Stimulated activated CD4-positive, alpha-beta T cell treated with anti-CD3 and anti-CD28 coated beads, Interleukin-1b, Interleukin-23, amount 100 ng/mL, for 4 hours (primary cell): ENCODE measurements around the gene KRT77.
"Not testable (repeated sequence)": the region's sequence is repeated elsewhere in the genome, so short reads cannot be mapped to it uniquely, and the experiment has no call there.

Experiments
- DNase-seq, 2 donors: peaks; one replicate each; pipeline ENCODE4 v3.0.0-alpha.2; 2020; ENCODE audit warnings: low read depth in 2 of 2

Gene KRT77

DNA sequence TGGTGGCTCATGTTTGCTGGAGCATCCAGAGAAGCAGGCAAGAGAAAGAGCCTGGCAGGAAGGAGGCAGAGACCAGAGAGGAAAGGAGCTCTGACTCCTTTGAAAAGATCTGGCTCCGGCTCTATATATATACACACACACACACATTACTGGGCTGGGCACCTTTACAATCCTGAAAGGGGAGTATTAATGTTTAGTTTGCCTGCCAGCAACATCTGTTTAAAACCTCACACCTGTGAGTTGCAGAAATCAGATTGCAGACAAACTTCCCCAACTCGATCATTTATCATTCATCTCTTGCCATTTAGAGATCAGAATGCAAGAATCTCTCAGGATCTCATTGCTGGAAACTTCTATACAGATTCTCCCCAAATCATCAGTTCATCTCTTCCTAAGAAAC is at the start of gene KRT77:
Gene KRT77, minus strand, starts transcription at position 101 of the 400 bp plus-strand sequence. Its CDS starts 90 bp downstream, at position 11.
- DNase-seq: no peak

DNA sequence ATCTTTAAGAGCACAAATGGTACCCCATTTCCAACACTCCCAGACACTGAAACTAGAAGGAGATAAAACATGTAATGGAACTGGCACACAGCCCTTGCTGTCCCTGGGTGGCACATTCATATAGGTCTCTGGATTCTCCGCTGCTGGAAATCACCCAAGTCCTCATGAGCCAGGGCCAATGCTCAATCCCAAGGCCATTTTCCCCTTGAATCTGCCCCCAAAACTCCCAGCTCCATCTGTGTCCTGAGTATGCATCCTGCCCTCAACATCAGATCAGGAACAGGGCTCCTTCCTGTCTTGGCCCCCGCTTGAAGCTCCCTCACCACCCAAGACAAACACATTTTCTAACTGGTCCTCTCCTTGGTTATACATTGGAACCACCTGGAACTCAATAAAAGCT is 49.2 kb upstream of the KRT77 start:
- no peak for DNase-seq

DNA sequence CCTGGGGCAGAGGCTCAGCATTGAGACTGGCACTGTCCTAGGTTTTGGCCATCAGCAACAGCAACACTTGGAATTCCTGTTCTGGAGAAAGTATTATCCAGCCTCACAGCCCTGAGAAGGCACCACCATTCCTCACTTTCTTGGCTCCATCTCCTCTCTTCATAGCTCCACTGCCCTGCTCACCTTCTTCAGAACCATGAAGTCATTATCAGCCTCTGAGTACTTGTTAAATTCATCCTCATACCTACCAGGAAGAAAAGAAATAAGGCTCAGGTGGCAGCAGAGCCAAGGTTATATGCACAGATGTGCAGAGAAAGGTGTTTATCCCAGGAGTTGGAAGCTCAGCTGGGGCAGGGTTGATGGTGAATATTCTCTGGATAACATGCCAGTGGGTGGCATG is 48.5 kb upstream of the KRT77 start:
- DNase-seq: no peak

DNA sequence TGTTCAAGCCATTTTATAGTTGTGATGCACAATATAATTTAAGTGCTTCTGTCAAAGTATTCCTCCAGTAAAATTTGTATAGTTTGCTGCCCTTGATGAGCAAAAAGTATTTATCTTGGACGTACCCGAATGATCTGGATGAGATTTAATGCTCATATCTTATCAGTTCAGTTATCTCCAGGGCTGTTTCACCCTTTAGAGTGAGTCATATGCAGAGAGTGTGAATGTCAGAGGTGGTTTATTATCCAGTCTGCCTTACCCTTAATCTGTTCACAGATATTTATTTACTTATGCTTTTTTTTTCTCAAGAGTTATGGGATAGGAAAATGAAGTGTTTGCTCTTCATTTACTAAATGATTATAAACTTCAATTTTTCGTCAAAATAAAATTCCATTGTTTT is 47.2 kb upstream of the KRT77 start:
- DNase-seq: not testable (repeated sequence)

DNA sequence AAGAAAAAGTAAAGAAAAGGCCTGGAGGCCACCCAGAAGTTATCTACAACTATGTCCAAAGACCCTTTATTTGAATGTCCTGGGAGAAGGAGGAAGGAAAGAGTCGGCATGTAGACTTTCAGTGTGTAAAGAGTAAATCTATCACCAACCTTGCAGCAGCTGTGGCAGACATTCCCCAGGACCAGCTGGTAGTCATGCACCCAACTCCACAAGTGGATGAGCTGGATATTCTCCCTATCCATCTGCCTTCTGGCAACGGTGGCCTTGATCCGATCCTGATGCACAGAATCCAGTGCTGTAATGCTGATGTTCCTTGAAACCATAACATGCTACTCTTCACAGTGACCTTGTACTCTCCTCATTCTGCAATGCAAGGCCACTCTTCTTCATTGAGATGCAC is 46.5 kb upstream of the KRT77 start:
- DNase-seq: no peak

DNA sequence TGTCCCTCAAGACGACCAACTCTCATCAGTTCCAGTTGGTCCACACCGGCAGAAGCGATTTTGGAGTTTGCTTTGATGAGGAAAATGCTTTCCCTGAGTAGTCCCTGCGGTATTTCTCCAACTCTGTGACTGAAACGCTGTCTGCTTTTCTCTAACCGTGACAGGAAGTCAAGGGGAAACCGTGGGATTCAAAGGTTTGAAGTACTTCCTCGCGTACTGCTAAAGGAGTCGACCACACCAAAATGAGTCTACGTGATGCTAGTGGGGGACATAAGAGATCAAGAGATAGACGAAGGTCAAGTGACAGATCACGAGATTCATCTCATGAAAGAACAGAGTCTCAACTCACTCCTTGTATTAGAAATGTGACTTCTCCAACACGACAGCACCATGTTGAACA is 45.3 kb upstream of the KRT77 start:
- no peak for DNase-seq

DNA sequence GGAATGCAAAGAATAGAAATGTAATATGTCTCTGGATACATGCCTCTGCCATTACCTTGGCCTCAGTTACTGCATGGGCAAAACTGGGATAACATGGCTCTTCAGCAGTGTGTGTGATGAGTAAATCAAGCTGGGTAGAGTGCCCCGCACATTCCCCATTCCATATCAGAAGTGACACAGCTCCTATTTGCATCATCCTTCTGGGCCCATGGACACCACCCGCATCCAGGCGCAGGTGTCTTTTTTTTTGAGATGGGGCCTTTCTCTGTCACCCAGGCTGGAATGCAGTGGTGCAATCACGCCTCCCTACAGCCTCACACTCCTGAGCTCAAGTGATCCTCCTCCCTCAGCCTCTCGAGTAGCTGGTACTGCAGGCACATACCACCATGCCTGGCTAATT is 42.2 kb upstream of the KRT77 start:
- no peak for DNase-seq

DNA sequence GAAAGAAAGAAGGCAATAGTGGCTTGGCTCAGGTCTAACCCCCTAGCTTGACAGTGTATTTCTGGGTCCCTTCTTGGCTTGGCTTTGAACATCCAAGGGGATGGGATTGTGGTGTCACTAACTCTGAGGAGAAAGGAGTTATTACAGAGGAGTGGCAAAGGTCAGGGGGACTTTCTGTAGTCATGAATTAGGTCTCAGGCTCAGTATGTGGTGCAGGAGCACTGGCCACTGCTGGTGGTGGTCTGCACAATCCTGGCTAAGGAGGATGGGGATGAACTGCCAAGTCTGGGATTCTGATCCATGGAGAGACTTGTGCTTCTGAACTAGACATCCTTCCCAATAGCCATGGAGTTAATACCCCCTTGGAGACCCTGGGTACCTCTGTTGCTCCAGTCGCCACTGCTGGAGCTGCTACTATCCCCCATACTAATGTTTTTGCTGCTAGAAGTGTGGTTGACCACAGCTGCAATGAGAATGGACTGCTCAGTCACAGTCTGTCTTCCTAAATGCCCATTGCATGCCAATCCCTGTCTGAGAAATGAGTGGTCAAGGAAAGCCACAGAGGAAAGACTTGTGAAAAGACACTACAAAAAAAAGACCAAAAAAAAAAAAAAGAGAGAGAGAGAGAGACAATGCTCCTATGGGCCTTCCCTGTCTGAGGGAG is 41.3 kb upstream of the KRT77 start:
- DNase-seq: no peak

DNA sequence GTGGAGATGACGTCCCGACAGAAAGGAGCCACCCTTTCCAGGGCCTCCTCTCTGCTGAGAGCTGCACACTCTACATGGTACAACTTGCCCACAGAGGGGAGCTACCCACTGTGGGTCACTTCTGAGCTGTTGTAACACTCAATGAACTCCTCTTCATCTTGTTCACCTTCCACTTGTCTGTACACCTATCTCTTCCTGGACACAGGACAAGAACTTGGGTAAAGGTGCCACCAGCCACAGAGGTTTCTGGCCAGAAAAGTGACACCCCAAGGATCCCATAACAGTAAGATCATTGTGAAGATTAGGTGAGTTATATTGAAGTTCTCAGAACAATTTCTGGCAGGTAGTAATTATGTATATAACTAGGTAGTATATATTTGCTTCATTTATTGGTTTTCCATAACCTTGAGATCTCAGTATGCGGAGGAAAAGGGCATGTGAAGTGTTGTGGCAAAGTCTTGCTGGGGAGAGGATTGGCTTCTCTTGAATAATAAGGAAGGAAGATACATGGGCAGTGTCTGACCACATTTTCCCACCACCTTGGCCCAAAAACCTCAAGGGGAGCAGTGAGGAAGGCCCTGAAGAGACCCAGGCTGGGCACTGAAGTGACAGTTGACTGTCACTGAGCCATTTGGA is 39.6 kb upstream of the KRT77 start:
- DNase-seq: no peak

DNA sequence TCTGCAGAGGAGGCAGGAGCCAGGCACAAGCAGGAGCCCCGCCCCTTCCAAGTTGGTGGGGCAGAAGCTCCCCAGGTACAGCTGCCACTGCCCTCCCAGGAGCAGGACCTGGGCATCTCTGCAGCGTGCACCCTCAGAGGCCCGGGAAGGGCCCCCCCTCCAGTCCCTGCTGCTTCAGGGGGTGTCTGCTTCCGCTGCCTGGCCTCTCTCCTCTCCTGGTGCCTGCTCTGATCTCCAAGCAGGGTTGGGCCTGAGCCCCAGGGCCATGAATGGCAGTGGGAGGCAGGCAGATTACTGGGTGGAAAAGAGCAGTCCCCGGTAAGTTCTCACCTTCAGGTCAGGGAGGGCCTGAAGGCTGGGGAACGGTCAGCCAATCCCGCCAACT is 38.9 kb upstream of the KRT77 start:
- DNase-seq: no peak

DNA sequence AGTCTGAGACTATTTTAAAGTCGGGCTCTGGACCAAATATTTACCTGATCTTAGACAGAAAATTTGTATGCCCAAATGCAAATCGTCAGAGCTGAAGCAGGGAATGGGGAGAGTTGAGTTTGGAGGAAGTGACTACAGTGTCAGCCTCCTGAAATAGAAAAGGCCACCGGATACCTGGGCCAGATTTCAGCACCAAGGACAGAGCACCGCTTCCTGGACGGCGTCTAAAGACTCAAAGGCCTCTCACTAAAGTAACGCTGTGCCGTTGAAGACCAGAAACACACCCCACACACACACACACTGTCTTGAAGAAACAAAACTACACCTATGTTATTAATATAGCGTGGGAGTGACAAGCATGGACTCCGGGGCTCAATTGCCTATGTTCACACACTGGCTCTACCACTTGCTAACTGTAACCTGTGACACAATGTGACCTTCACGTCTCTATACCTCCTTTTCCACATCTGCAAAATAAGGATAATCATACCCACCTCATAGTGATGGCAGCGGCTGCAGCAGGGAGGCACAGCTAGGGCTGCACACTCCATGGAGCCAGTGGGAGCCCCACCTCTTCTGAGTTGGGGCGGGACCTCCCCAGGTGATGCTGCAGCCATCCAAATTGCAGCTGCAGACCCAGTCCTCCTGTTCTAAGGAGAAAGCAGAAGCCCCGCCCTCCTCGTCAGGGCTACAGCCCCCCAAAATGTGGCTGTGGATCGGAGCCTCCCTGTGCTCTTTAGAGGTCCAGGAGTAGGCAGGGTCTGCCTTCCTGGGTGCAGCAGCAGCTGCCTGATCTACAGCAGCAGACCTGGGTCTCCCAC is 38.3 kb upstream of the KRT77 start:
- peak; percentile 32 to 50 for DNase-seq

DNA sequence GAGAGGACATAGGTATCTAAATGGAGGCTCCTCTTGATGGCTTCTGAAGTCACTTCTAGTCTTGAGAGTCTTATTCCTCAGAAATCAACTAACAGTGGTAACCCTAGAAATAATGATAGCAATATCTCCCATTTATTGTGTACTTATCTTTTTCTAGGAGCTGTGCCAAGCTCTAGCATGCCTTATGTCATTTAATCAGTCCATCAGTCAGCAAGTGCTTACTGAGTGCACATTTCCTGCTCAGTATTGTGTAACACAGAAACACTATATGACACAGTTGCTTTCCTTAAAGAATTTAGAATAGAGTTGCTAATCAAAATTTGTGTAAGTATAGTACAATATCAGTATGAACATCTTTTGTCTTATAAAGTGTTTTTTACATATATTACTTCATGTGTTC is 37.3 kb upstream of the KRT77 start:
- DNase-seq: no peak

DNA sequence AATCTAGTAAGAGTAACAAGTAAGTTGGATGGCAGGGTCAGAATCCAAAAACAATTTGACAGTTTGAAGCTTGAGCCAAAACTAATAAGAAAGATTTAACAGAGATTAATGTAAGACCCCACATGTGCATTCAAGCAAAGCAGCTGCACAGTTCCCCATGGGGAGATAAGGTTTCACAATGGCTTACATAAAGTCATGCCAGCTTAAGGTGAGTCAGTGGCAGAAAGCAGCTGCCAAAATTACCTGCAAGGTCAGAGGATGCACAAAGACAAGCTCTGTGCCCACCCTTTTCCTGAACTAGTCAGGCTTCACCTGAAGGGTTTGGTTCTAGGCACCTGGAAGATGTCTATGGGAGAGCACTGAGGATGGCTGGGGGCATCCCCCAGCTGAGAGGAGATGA is 36.6 kb upstream of the KRT77 start:
- DNase-seq: no peak

DNA sequence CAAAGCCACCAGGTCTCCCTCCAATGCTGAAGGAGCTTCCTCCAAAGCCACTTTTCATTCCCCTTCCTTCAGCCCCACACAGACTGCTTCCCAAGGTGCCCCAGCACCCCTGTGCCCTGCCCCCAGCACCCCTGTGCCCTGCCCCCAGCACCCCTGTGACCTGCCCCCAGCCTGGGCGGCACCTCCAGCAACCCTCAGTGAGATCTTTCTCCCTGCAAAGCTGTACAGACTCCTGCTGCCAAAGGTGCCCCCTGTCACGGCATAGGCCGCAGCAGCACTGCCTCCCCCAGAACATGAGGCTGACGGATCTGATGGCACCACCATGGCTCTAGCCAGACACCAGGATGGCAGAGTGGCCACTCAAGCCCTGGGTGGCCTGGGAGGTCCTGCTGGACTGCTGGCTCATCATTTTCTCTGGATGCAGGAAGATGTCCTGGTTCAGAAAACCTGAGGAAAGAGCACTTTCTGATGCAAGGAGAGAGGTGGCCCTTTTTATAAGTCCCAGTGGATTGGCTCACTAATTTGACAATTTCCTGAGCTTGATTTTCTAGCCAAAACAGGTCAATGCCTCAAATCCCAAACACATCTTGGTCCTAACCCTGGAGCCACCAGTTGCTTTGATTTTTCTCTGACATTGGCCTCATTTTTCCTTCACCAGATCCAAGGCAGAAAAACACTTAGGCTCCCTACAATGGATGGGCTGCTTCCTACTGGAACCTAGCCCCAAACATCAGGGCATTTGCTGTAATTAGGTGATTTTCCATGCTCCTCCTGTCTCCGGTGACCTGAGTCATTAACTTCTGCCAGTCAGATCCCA is 32.7 kb upstream of the KRT77 start:
- no peak for DNase-seq

DNA sequence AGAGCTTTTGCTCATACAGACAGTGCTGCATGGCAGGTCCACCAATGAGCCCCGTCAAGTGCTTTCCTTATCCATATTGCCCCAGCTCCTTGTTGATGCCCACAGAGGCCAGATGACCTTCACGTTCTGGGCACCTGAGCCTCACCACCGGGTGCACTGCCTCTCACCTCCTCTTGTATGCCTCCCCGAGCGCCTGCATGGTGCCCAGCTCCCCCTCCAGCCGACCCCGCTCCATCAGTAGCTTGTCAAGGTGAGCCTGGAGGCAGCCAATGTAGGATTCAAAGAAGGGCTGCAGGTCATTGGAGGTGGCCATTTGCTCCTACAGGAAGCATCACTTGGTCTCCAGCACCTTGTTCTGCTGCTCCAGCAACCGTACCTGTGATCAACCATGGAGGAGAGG is 31.8 kb upstream of the KRT77 start:
- DNase-seq: no peak

DNA sequence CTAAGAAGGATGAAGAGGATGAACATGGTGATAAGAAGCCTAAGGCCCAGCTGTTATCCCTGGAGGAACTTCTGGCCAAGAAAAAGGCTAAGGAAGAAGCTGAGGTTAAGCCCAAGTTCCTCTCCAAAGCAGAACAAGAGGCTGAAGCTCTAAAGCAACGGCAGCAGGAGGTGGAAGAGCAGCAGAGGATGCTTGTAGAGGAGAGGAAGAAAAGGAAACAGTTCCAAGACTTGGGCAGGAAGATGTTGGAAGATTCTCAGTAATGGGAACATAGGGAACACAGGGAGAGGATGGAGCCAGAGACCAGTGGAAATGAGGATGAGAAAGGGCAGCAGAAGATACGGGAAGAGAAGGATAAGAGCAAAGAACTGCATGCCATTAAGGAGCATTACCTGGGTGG is 27.5 kb upstream of the KRT77 start:
- DNase-seq: no peak

DNA sequence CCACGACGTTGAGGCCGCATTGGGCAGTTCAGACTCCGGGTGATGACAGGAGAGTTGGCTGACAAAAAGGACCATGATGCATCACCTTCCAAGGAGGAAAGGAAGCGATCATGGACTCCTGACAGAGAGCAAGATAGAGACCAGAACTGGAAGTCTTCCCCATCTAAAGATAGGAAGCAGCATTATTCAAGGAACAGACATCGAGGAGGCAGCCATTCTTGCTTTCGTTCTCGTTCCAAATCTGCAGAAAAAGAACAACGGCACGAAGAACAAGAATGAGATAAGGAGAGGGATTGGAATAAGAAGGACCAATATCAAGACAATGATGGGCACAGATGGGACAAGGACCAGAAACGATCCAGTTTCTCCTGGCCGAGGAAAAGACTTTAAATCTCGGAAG is 27.1 kb upstream of the KRT77 start:
- no peak for DNase-seq

DNA sequence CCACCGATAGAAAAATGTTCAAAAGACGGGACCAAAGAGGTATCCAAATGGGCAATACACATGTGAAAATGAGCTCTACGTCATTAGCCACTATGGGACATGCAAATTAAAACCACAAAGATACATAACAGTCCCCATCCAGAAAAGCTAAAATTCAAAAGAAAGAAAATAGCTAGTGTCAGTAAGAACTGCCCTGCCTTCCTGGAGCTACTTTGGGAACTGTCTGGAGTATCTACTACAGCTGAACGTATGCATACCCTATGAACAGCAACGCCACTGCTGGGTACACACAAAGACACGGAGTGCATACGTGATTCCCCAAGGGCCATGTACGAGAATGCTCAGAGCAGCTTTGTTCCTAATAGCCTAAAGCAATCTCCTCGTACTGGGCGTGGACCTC is 25.8 kb upstream of the KRT77 start:
- no peak for DNase-seq

DNA sequence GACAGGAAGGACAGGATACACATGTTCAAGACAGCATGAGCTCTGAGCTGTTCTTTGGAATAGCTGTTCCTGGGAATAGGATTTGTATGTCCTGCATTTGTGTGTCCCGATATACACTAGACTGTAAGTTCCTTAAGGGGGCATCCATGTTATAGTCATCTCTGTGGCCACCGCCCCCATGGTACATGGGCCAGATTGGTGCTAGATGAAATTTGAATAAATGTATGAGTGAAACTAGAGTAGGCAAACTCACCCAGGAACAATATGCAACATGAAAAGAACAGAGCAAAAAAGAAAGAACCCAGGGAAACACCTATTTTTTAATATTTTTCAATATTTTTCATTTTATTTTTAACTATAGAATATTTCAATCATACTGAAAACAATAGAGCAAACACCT is 25.1 kb upstream of the KRT77 start:
- no peak for DNase-seq

DNA sequence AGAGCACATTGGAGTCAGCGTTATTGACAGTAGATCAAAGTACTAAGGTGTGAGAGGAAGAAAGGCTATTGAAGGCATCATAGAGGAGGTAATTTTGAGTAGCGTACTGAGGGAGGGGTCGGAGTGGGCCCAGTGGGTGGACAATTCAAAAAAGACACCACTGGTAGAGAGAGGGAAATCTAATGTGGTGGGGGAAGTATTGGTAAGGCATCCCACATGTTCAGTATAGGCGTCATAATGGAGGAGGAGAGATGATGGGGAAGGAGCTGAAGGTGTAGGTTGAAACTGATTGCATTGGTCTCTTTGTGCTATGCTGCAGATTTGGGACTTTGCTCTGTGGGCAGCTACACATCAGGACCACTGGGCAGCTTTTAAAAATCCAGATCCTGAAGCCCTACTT is 23.7 kb upstream of the KRT77 start:
- no peak for DNase-seq

DNA sequence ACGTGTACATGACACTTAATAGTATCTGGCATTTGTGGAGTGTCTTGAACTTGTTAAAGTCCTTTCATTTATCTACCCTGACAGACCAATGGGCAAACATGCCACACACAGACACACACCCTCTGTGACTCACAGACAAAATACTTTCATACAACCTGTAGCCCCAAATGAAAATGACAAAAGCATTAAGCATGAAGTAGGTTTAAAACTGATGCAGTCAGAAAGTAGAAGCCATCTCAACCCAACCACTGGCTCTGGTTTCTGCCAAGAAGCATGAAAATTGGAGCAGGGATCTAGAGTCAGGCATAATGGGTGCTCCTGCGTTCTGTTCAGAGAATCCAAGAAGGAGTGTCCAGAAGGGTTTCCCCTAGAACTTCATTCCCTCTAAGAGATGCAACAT is 23.1 kb upstream of the KRT77 start:
- no peak for DNase-seq

DNA sequence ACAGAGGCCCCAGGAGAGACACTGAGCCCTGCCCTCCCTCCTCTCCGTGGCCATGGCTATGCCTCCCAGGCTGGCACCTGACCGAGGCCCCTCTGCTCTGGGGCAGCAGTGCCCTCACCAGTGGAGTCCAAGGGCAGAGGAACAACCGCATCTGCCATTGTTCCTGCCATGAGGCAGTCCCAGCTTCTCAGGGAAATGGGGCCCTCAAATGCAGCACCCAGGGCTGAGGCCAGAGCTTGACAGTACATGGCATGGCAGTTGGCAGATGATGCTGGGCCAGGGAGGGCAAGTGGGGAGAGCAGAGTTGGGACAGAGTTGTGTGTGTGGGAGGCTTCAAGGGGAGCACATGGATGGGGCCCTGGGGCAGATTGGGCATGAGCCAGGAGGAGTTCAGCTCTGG is 21.1 kb upstream of the KRT77 start:
- DNase-seq: no peak
